H1 (cell line): Measurements from ENCODE around the gene C11orf65. TPM values are rescaled to one million over a fixed set of nuclear protein-coding genes. Genes with fewer than 3 reads are reported as not detected.

Source experiments
- E2F6 ChIP-seq: IDR thresholded peaks from 2 replicates; pipeline ENCODE4 v1.6.1; 2012; ENCODE audit warnings: inconsistent platforms
- GABPA ChIP-seq: IDR thresholded peaks from 2 replicates; pipeline ENCODE4 v1.6.1; 2011; ENCODE audit warnings: mild to moderate bottlenecking, low read length, moderate library complexity, borderline replicate concordance; ENCODE audit not compliant: insufficient read depth
- MAFK ChIP-seq: IDR thresholded peaks from 2 replicates; pipeline ENCODE4 v1.6.1; 2012; ENCODE audit warnings: low read depth, mild to moderate bottlenecking, improper control_type of control experiment, low read length
- NANOG ChIP-seq: IDR thresholded peaks from 2 replicates; pipeline ENCODE4 v1.6.1; 2011; ENCODE audit warnings: low read length, low read depth, mild to moderate bottlenecking, inconsistent platforms; ENCODE audit not compliant: insufficient read depth, poor library complexity, severe bottlenecking
- polyA plus RNA-seq, 7 experiments: library from polyadenylated mRNA; depleted of rRNA in 3 of 7; stranded (reverse) in 5 of 7; unstranded in 2 of 7; fragments of >200 nt in 5 of 7; fragments of 200-250 nt in 2 of 7; gene quantifications; 1 replicate in 5 of 7; 2 replicates in 1 of 7; 4 replicates in 1 of 7; pipeline versions ENCODE4 v1.2.1 to v1.2.3, GENCODE V29; 2011 to 2013; ENCODE audit warnings: missing spikeins in 2 of 7, mixed read lengths in 2 of 7
- total RNA-seq: library from RNA; stranded (reverse); fragmentation: NEBNext Ultra II Directional; extraction: Animal tissue kit (Norgen Biotek cat#: 25700); gene quantifications from 2 replicates; pipeline ENCODE4 v1.2.1, GENCODE V29; 2021

C11orf65 gene
- total and polyA plus RNA-seq, 2 of the 8 experiments (the other 6 are each of a cell fraction or from before 2014, with no cell fraction given): 0.14 to 0.22 TPM

GRCh38 chr11:108370990-108371389, 96.3 kb downstream of the C11orf65 start (continued):
- TF ChIP-seq NANOG (no peak), GABPA (no peak), MAFK (no peak), E2F6 (no peak)
